ENCODE measurements around the gene SRPX2. TPM values are rescaled to one million over a fixed set of nuclear protein-coding genes. Genes with fewer than 3 reads are reported as not detected.

Gene SRPX2, protein sequence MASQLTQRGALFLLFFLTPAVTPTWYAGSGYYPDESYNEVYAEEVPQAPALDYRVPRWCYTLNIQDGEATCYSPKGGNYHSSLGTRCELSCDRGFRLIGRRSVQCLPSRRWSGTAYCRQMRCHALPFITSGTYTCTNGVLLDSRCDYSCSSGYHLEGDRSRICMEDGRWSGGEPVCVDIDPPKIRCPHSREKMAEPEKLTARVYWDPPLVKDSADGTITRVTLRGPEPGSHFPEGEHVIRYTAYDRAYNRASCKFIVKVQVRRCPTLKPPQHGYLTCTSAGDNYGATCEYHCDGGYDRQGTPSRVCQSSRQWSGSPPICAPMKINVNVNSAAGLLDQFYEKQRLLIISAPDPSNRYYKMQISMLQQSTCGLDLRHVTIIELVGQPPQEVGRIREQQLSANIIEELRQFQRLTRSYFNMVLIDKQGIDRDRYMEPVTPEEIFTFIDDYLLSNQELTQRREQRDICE
- total RNA-seq (2014; rRNA removed; shearing (Covaris generic)), result 21.7 and 30.6 TPM in 2 replicates

DNA sequence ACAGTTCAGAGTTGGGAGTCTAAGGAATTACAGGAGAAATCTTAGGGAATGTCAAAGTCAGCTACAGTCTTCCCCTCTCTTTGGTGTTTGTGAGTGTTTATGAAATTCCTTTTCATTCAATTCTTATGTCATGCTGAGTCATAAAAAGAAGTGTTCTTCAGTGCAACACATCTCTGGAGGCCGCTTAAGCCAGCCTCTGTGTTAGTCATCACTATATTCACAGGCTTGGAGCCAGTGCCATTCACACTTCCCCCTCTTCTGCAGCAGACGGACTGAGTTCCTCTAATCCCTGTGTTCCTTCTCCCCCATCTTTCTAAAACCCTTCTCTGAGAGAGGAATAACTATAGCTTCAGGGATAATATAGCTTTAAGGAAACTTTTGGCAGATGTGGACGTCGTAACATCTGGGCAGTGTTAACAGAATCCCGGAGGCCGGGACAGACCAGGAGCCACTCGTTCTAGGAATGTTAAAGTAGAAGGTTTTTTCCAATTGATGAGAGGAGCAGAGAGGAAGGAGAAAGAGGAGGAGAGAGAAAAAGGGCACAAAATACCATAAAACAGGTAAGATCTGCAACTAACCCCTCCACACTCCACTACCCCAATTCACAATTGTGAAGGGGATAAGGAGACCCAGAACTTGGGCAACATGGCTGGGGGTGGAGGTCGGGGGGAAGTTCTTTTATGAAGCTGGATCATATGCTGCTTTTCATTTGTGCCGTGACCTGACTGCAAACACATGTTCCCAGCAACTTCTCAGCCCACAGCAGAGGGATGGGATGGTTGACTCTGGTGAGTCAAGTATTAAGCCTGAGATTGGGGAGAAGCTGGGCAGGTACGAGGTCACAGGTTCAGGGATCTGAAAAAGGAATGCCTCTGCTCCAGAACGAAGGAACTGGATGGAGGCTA lies at the start of gene SRPX2:
SRPX2 (plus strand) TSS at position 244 of the 905 bp plus-strand sequence. CDS start 2,124 bp downstream, outside the sequence.
- DNase-seq (ENCODE audit: low read depth), result peak; percentile 75

DNA sequence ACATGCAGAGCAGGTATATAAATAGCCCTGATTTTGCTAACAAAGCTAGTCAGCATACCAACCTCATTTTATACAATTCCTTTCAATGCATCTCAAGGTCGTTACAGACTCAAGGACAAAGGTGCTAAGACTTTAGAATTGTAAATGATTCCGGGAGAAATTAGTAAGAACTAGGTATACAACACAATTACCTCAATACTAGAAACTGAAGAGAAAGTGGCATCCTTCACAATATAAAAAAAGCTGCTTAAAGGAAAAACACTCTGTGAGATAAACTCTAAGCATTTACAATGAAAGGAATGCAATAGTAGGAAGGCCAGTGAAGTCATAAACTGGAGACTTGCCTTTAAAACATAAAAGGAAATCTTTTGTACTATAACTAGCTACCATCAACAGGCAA lies 47.4 kb upstream of the SRPX2 start:
- no peak for DNase-seq (ENCODE audit: low read depth)

DNA sequence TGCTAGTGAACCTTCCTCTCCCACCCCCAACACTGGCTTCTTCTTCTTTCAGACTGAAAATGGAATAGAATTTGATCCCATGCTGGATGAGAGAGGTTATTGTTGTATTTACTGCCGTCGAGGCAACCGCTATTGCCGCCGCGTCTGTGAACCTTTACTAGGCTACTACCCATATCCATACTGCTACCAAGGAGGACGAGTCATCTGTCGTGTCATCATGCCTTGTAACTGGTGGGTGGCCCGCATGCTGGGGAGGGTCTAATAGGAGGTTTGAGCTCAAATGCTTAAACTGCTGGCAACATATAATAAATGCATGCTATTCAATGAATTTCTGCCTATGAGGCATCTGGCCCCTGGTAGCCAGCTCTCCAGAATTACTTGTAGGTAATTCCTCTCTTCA lies 44.5 kb upstream of the SRPX2 start:
- no peak for DNase-seq (ENCODE audit: low read depth)

DNA sequence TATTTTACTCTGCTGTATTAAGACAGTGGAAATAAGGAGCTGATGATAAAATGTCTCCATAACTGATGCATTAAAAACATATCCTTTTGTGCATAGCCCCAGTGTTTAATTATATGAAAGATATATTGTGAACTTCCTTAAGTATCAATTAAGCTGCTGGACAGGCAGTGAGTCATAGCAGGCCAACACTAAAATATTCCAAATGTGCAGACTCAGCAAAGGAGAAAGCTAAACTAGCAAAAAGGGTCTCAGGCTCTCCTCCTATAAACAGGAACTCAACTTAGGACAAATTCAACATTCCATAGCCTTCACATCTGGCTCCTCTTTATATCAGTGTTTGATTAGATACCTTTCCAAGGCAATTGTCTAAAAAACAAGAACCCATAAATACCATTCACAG lies 43.7 kb upstream of the SRPX2 start:
- DNase-seq (ENCODE audit: low read depth), result peak; percentile 1

DNA sequence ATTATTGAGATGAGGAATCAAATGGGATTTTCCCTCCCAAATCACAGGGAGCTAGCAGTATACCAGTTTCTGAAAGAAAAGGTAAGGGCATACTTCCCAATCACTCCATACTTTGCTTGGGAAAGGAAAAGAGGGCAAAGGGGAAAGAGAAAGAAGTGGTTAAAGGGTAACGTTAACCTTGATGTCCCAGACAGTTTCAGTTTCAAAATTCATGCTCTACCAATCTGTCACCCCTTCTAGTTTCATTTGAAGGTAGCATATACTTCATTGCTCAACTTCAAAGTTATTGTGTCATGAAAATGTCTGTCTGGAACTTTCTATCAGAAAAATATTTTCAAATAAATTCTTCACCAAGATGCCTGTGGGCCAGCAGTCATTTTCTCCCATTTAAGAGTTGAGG lies 43.2 kb upstream of the SRPX2 start:
- DNase-seq (ENCODE audit: low read depth), result no peak

DNA sequence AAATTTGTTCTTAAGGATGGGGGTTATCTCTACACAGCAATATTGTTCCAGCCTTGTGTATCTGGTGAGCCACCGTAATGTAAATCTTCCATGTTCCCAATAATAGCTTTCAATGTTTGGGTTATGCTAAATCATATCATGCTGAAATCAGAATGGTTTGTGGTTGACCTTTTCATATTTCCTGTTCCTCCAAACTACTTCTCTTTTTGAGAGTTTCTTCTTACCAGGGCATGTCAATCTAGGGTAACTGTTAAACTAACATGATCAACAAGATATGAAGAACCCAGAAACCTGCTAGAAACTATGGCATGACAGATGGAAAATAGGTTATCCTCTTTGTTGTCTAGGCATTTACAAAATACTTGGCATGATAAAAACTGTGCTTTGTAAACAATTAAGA lies 37.2 kb upstream of the SRPX2 start:
- no peak for DNase-seq (ENCODE audit: low read depth)

DNA sequence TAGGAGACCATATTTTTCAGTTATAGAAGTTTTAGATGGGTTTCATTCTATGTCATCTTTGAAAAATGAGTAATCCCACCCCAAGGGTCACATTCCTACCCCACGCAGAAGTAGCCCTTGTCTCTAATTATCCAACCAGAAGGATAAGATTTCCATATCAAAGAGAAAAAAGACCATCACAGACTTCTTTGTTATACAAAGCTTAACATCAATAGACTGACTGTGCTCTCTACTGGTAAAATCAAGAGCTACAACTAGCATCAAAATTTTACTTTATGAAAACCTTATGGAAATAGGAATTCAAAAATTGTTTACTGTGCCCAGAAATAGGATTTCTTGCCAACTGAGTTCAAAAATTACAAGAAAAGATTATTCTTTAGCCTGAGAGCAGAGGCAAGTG lies 34.4 kb upstream of the SRPX2 start:
- no peak for DNase-seq (ENCODE audit: low read depth)

DNA sequence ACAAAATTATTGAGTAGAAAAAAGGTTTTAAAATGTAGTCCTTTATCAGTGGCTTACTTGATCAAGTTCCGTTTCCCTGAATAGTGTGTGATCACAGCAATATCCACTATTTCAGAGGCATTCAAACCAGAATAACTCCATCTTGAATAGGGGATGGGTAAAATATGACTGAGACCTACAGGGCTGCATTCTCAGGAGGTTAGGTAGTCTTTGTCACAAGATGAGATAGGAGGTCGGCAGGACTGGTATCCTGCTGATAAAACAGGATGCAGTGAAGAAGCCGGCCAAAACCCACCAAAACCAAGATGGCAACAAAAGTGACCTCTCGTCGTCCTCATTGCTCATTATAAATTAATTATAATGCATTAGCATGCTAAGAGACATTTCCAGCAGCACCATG lies 32.0 kb upstream of the SRPX2 start:
- no peak for DNase-seq (ENCODE audit: low read depth)

DNA sequence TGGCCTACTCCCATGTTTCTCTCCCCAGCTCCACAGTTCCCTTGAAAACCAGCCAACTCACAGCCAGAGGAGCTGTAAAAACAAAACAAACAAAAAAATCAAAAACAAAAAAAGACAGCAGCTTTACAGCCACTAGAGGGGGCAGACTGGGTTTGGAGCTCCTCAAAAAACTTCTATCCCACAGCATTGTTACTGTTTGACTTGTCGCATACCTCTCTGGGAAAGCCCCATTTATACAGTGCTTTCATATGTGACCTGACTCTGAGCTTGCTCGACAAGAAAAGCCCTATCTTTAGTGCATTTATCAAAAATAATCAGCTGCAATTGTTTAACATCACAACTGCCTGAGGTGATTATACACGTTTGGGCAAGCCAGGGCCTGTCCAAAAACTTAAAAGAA lies 29.0 kb upstream of the SRPX2 start:
- DNase-seq (ENCODE audit: low read depth), result peak; percentile 39

DNA sequence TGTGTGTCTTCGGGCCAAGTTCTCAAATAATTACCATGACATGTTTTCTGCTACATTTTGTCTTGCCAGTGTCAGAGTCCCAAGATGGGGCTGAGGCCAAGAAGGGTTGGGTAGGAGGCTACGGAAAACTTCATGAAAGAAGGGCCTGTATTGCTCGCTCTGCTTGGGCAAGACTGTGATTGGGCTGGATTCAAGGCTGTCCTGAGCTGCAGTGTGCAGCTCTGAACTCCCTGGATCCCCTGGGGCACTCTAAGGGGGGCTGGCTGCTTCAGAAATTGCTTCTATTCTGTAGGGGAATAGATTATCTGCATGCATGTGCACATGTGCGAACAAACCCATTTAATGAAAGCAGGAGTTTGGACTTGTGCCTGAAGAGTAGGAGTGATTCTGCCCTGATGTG lies 21.0 kb upstream of the SRPX2 start:
- DNase-seq (ENCODE audit: low read depth), result no peak

DNA sequence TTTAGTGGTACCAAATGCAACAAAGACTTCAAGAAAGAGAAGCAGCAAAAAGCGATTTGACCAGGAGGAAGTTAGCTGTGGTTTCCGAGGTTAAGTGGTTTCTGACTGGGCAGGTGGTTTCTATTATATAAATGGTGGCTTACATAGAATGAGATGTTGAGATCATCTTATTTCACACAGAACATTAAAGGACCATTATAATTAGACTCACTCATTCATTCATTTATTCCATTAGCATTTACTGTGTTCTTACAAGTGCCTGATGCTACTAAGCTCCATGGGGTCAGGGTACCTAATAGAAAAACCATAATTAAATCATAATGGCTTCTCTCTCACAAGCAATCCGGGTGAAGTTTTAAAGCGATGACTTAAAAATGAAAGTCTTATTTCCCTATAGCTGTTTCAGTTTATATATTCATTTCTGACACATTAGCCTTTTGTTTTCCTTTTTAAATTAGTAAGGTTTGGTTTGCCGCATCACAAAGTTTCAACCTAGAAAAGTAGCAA lies 18.0 kb upstream of the SRPX2 start:
- DNase-seq (ENCODE audit: low read depth), result no peak

DNA sequence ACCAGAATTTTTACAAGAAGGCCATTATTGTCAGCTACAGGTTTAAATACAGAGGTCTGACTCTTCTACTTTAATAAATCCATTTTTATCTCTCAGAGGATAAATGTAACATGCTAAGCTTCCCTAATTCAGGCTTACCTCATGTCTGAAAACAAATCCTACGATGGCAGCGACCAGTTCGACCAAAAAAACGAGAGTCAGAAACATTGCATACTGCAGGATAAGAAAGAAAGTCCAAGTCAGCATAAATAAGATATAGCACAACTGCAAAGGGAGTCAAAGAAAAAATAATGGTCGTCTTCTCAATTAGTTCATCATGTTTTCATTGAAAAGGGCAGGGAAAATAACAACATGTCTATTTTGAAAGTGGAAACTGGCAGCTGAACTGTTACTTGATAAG lies 9.0 kb upstream of the SRPX2 start:
- no peak for DNase-seq (ENCODE audit: low read depth)

DNA sequence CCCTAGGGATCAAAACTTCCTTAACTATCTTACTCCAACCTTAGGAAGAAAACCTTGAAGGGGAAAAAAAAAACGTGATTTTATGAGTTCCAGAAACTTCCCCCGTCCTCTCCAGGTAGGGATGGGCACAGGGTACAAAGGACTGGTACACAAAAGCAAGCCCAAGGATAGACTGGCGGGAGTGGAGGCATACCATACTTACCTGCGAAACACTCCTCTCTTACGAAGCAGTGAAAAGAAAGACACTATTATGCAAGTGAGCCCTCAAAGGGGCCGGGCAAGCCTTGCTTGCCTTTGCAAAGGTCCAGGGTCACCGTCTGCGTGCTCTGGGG lies 8.0 kb upstream of the SRPX2 start:
- no peak for DNase-seq (ENCODE audit: low read depth)

DNA sequence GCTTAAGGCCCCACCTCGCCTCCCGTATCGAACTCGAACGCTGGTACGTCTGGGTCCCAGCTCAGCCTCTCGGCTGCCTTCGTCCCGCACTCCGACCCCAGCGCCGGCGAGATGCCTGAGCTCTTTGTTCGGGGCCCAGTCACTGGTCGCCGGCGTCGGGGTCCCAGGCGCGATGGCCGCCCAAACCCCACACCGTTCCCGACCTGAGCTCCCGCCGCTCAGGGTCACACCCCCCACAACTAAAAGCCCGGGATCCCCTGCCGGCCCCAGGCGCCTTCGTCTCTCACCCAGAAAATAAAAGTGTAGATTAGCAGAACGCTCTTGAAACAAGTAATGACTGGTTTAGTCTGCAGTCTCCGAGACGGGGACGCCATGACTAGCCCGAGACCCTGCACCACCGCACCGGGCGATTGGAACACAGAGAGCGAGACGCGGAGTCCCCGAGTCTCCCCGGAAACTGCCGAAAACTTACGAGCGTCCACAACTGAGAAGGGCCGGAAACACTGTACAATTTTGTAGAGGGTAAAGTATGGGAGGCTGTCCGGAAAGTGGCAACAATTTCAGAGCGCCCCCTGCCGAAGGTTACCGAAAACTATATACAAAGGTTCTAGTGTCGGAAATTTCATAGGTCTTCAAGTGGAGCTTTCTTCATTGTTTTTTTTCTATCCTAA lies 7.5 kb upstream of the SRPX2 start, which contains the start of gene TSPAN6:
TSPAN6 (minus strand) TSS at position 486 of the 671 bp plus-strand sequence; CDS start at position 374, 112 bp downstream.
- DNase-seq (ENCODE audit: low read depth), result peak; percentile 86

DNA sequence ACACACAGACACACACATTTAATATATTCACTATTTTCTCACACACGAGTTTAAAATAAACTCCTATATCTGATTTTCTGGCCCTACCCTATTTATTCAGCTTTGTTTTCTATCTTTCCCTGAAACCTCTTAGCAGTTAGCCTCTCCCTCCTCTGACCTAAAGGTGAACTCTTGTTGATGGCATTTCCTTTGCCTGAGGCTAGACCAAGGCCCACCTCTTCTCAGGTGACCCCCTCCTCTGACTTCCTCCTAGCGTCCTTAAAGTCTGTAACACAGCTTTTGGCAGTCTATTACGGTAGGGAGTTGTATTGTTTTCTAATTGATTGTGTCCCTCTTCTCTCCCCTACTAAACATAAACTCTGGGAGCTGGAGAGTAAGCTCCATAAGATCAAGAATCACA lies 1.7 kb upstream of the SRPX2 start:
- DNase-seq (ENCODE audit: low read depth), result no peak

DNA sequence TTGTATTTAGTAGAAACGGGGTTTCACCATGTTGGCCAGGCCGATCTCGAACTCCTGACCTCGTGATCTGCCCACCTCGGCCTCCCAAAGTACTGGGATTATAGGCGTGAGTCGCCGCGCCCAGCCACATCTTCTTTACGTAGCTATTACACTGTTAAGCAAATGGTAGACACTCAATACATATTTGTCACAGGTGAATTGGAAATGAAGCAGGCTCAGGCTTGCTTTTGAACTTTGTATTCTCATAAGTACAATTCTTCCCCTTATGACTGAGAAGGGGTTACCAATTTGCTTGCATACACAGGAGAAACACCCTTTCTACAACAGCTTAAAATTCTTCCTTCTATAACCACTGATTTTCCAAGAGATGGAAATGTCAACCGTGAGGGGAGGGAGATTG lies 787 bp upstream of the SRPX2 start:
- no peak for DNase-seq (ENCODE audit: low read depth)

DNA sequence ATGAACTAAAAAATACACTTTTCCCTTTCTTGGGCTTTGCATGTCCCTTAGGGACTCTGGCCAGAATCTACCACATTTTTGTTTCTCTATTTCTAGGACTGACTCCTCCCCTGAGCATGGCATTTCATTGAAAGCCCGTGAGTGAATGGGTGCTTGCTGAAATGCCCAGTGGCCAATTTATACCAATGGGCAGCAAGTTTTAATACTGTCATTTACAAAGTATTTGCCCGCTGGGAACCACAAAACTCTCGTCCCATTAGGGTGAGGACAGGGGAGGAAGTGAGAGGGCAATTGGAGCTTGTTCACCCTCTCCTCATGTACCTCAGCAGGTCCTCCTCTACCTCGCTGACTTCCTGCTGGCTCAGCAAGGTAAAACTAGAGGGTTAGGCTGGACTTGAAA lies 1.1 kb downstream of the SRPX2 start:
- peak; percentile 28 for DNase-seq (ENCODE audit: low read depth)

DNA sequence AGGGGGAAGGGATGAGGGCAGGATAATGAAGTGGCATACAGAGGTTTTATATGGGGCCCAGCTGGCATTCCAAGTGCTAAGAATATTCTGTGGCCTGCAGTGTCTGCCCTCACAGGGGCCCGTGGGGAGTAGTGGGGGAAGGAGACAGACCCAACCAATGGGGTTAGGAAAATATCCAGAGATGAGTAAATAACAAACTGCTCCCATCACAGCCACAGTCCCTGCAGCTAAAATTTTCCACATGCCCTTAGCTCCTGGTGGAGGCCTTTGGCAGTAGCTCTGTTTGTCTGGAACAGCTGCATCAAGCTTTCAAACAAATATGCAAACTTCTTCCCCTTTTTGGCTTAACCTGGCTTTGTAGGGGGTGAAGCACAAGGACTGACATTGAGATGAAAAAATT lies 3.1 kb downstream of the SRPX2 start:
- no peak for DNase-seq (ENCODE audit: low read depth)

DNA sequence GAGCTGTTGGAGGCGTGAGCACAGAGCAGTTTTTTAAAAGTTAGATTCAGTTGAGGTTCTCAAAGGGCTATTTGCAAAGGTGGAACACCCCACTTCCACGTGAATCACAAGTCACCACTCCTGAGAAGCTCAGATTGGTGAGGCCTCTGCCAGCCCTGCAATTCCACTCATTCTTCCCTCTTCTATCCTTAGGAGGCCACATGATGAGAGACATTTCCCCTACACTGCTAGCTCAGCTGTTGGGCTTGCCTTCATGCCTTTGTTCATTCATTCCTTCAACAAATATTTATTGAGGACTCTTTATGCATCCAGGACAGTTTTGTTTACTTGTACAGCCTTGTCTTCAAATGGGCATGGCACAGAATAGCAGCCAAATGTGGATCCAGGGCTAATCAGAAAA lies 3.7 kb downstream of the SRPX2 start:
- DNase-seq (ENCODE audit: low read depth), result no peak

DNA sequence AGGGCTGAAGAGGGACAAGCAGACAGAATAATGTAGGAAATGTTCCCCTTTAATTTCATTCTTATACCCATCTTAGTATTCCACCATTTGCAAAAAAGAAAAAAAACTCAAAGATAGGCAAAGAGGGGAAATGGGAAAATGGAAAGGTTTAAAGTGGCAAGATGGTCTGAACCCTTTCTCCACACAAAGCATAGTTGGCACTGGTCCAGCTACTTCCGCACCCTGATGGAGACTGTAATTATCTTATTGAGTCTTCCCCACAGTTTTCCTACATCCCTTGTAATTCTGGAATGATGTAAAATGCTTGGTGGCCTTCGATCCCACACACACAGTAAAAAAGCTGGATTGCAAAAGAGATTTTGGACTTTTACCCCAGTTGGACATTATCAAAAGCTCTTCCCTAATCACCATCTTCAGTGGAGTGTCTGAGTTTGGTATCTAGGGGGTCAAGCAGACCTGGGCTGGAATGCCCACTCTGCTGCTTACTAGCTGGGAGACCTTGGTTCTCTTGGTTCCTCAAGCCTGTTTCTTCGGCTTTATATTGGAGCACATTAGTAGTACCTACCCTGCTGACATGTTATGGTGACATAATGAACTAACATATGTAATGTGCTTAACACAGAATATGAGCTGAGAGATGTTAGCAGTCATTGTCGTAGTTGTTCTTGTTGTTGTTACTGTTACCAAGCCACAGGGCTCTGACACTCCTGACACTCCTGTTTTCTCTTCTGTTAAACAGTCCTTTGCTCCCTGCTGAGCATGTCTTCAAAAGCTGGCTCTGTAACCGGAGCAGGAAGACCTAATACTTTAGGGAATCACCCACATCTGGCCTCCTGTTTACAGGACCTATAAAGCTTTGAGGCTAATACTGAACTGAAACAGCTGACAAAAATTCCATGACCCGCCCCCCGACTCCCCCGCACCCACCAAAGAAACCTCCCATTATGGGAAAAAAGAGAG lies 4.7 kb downstream of the SRPX2 start:
- peak; percentile 42 for DNase-seq (ENCODE audit: low read depth)

All from Daoy (cell line).